Stimulated activated CD4-positive, alpha-beta T cell treated with anti-CD3 and anti-CD28 coated beads, Interleukin-12 subunit alpha, Interleukin-12 subunit beta, amount 100 ng/mL, for 24 hours (primary cell): ENCODE data around the gene CDA.

Experiments used
- DNase-seq, 2 experiments: peaks; one replicate each; pipeline ENCODE4 v3.0.0-alpha.2; 2020; ENCODE audit warnings: low read depth in 2 of 2

CDA gene

GRCh38 chr1:20615946-20616846 lies 27.3 kb downstream of the CDA start:
- DNase-seq: no peak

GRCh38 chr1:20616847-20617487 lies 28.1 kb downstream of the CDA start:
- DNase-seq: no peak

GRCh38 chr1:20618550-20618949 lies 29.7 kb downstream of the CDA start:
- no peak for DNase-seq

- no peak for DNase-seq
Measured at GRCh38 chr1:20619999-20620398, 31.1 kb downstream of the CDA start.

- DNase-seq: no peak
Measured at GRCh38 chr1:20621012-20621411, 32.1 kb downstream of the CDA start.

- DNase-seq: no peak
Measured at GRCh38 chr1:20624709-20625108, 35.8 kb downstream of the CDA start.

GRCh38 chr1:20625176-20626097 lies 36.5 kb downstream of the CDA start:
- no peak for DNase-seq

GRCh38 chr1:20626098-20626427 lies 37.2 kb downstream of the CDA start:
- no peak for DNase-seq

- no peak for DNase-seq
Measured at GRCh38 chr1:20626524-20626923, 37.6 kb downstream of the CDA start.

GRCh38 chr1:20630729-20631128 lies 41.8 kb downstream of the CDA start:
- DNase-seq: no peak

GRCh38 chr1:20632386-20632785 lies 43.5 kb downstream of the CDA start:
- DNase-seq: no peak

GRCh38 chr1:20633190-20634064 lies 44.5 kb downstream of the CDA start, which contains the start of gene PINK1:
PINK1 (plus strand) TSS chr1:20633458; CDS start chr1:20633549, 91 bp downstream.
- peak; percentile 71 to 72 for DNase-seq

GRCh38 chr1:20634065-20634593 lies 45.2 kb downstream of the CDA start:
- no peak for DNase-seq

GRCh38 chr1:20634594-20635084 lies 45.7 kb downstream of the CDA start:
- no peak for DNase-seq

GRCh38 chr1:20636785-20637347 lies 48.0 kb downstream of the CDA start:
- DNase-seq: no peak

- DNase-seq: peak in 1 of 2 experiments; percentile 45
Measured at GRCh38 chr1:20640183-20640597, 51.3 kb downstream of the CDA start.

- no peak for DNase-seq
Measured at GRCh38 chr1:20641975-20642374, 53.1 kb downstream of the CDA start.

GRCh38 chr1:20643080-20643479 lies 54.2 kb downstream of the CDA start:
- DNase-seq: no peak

- DNase-seq: no peak
Measured at GRCh38 chr1:20644416-20644815, 55.5 kb downstream of the CDA start.

GRCh38 chr1:20645414-20645813 lies 56.5 kb downstream of the CDA start:
- no peak for DNase-seq
